OCI-LY3 (cell line): ENCODE measurements around the gene QPCT.

Experiments
- H2AFZ ChIP-seq: fragments of 200-600, 300-600 bp; shearing (Covaris generic); 2 replicates; pipeline ENCODE4 v1.6.0; 2014; ENCODE audit warnings: antibody characterized with exemption, low read depth, low read length
- H3K27ac ChIP-seq: fragments of 200-600, 300-600 bp; sonication (generic); 2 replicates; pipeline ENCODE4 v1.5.1; 2014; ENCODE audit warnings: mild to moderate bottlenecking, low read length, moderate library complexity, mixed read lengths
- H3K27me3 ChIP-seq: fragments of 200-600, 300-600 bp; sonication (generic); 2 replicates; pipeline ENCODE4 v1.6.1; 2014; ENCODE audit warnings: low read depth, low read length, mixed read lengths
- H3K36me3 ChIP-seq: fragments of 200-600, 300-600 bp; sonication (generic); replicated peaks from 2 replicates; pipeline ENCODE3; 2014; ENCODE audit warnings: low read depth, low read length, mixed read lengths
- H3K4me1 ChIP-seq: fragments of 300-600, 200-600 bp; sonication (generic); 2 replicates; pipeline ENCODE4 v1.6.1; 2014; ENCODE audit warnings: low read length, mixed read lengths
- H3K4me2 ChIP-seq: fragments of 200-600, 300-600 bp; sonication (generic); 2 replicates; pipeline ENCODE4 v1.6.1; 2014; ENCODE audit warnings: low read length, mixed read lengths
- H3K4me3 ChIP-seq: fragments of 300-600, 200-600 bp; sonication (generic); 2 replicates; pipeline ENCODE4 v1.5.1; 2014; ENCODE audit warnings: antibody characterized with exemption, mild to moderate bottlenecking, low read length, moderate library complexity
- H3K79me2 ChIP-seq: fragments of 300-600, 200-600 bp; shearing (Covaris generic); 2 replicates; pipeline ENCODE4 v1.6.1; 2014; ENCODE audit warnings: mild to moderate bottlenecking, low read length, mixed read lengths
- H3K9ac ChIP-seq: fragments of 300-600, 200-600 bp; shearing (Covaris generic); 2 replicates; pipeline ENCODE4 v1.6.0; 2014; ENCODE audit warnings: mild to moderate bottlenecking, low read length, moderate library complexity
- H3K9me3 ChIP-seq: fragments of 200-600, 300-600 bp; shearing (Covaris generic); 2 replicates; pipeline ENCODE4 v1.6.1; 2014; ENCODE audit warnings: low read length, mixed read lengths; ENCODE audit not compliant: insufficient read depth
- H4K20me1 ChIP-seq: fragments of 200-600, 300-600 bp; sonication (generic); 2 replicates; pipeline ENCODE4 v1.6.1; 2016; ENCODE audit warnings: low read length, mixed read lengths; ENCODE audit not compliant: insufficient read depth
- CTCF ChIP-seq: fragments of 200-600, 300-600 bp; sonication (generic); IDR thresholded peaks from 2 replicates; pipeline ENCODE4 v1.5.1; 2014; ENCODE audit warnings: antibody characterized with exemption, low read length, low read depth
- EZH2phosphoT487 ChIP-seq: fragments of 200-600 bp; shearing (Covaris generic); IDR thresholded peaks from 2 replicates; pipeline ENCODE4 v1.6.1; 2018; ENCODE audit warnings: antibody characterized with exemption, mixed run types, low read depth

QPCT gene

GRCh38 chr2:37337620-37338280, 6.7 kb upstream of the QPCT start:
- Histone ChIP-seq H3K9ac (no peak overlapping the region), H3K79me2 (no peaks in the 10 kb centered on the region)
- TF ChIP-seq EZH2phosphoT487 (no peak), CTCF (no peak)

GRCh38 chr2:37338933-37339332, 5.5 kb upstream of the QPCT start:
- H3K79me2 ChIP-seq: no peaks in the 10 kb centered on the region
- H3K4me2 ChIP-seq: no peak overlapping the region
- no peaks in the 10 kb centered on the region for H3K9me3 ChIP-seq
- TF ChIP-seq EZH2phosphoT487: no peak
- no peak for TF ChIP-seq CTCF
- H3K27me3 ChIP-seq: peaks cover 32% of the 10 kb centered on the region
- H4K20me1 ChIP-seq: no peaks in the 10 kb centered on the region
- no peak overlapping the region for H3K9ac ChIP-seq
- no peak overlapping the region for H3K27ac ChIP-seq
- H3K36me3 ChIP-seq: no peaks in the 10 kb centered on the region
- no peak overlapping the region for H3K4me3 ChIP-seq
- H3K4me1 ChIP-seq: no peaks in the 10 kb centered on the region
- H2AFZ ChIP-seq: no peak overlapping the region

More at GRCh38 chr2:37337620-37338280, 6.7 kb upstream of the QPCT start:
- Histone ChIP-seq H3K27me3 (peaks cover 31% of the 10 kb centered on the region), H3K27ac (no peak overlapping the region), H3K4me3 (no peak overlapping the region), H3K4me1 (peaks cover 7% of the 10 kb centered on the region), H3K9me3 (no peaks in the 10 kb centered on the region), H4K20me1 (no peaks in the 10 kb centered on the region), H3K4me2 (no peak overlapping the region), H2AFZ (no peak overlapping the region), H3K36me3 (no peaks in the 10 kb centered on the region)

GRCh38 chr2:37340637-37341036, 3.8 kb upstream of the QPCT start:
- no peak overlapping the region for H3K9ac ChIP-seq
- no peak overlapping the region for H3K4me3 ChIP-seq
- H3K79me2 ChIP-seq: no peaks in the 10 kb centered on the region
- no peak overlapping the region for H3K27ac ChIP-seq
- no peak overlapping the region for H2AFZ ChIP-seq
- H3K4me2 ChIP-seq: no peak overlapping the region
- 0 out of 2 replicates have a peak, but pooled peaks cover under 1% of the 10 kb centered on the region for H3K4me1 ChIP-seq
- no peaks in the 10 kb centered on the region for H3K36me3 ChIP-seq
- no peaks in the 10 kb centered on the region for H4K20me1 ChIP-seq
- TF ChIP-seq CTCF (no peak), EZH2phosphoT487 (no peak)
- H3K27me3 ChIP-seq: peaks cover 46% of the 10 kb centered on the region
- no peaks in the 10 kb centered on the region for H3K9me3 ChIP-seq

- no peak overlapping the region for H3K9ac ChIP-seq
- H3K4me1 ChIP-seq: peaks cover 6% of the 10 kb centered on the region; the same call in 1 of the 2 replicates
- TF ChIP-seq EZH2phosphoT487 (no peak), CTCF (no peak)
- H3K27me3 ChIP-seq: peaks cover 61% of the 10 kb centered on the region
- H3K4me2 ChIP-seq: no peak overlapping the region
- no peaks in the 10 kb centered on the region for H3K36me3 ChIP-seq
- no peaks in the 10 kb centered on the region for H4K20me1 ChIP-seq
- no peak overlapping the region for H3K4me3 ChIP-seq
- no peak overlapping the region for H3K27ac ChIP-seq
- H3K79me2 ChIP-seq: no peaks in the 10 kb centered on the region
- H2AFZ ChIP-seq: no peak overlapping the region
- H3K9me3 ChIP-seq: no peaks in the 10 kb centered on the region
Observed at GRCh38 chr2:37342591-37343220, 1.7 kb upstream of the QPCT start.
